Upper lobe of left lung (tissue), 4 donors: ENCODE data around the gene SLAMF7.

Experiments used
- CTCF ChIP-seq, 6 experiments: fragments of 450-650 bp in 4 of 6; fragments of 200-600 bp in 2 of 6; sonication (generic) in 2 of 6; IDR thresholded peaks; one replicate each; pipeline ENCODE4 v1.5.1; 2016 to 2019; ENCODE audit warnings: antibody characterized with exemption in 6 of 6
- POLR2A ChIP-seq, 4 donors: fragments of 450-650 bp; IDR thresholded peaks; one replicate each; pipeline ENCODE4 v1.5.1; 2016 to 2017; ENCODE audit warnings: antibody characterized with exemption in 4 of 4, mild to moderate bottlenecking in 2 of 4

DNA sequence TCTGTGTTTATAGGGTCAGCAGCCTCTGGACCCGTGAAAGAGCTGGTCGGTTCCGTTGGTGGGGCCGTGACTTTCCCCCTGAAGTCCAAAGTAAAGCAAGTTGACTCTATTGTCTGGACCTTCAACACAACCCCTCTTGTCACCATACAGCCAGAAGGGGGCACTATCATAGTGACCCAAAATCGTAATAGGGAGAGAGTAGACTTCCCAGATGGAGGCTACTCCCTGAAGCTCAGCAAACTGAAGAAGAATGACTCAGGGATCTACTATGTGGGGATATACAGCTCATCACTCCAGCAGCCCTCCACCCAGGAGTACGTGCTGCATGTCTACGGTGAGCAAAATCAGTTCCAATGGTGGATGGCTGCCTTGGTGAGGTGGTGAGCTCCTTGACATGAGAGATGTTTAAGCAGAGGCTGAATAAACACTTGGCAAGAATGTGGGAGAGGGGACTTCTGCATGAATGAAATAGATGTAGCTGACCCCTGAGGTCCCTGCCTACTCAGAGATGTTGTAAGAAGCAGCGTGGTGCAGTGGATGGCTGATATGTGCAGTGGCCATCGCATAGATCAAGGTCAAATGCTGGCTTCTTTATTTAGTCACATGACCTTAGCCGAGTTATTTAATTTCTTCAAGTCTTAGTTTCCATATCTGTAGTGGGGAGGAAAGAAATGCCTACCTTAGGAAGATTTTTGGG lies 9.3 kb downstream of the SLAMF7 start:
- TF ChIP-seq POLR2A (IDR thresholded peaks at IDR 0.05): no peak
- TF ChIP-seq CTCF (IDR thresholded peaks at IDR 0.05): no peak
